UCSD-AML1 (cell line): ENCODE results near the gene ZNF614.
"Not testable (repeated sequence)": the region's sequence is repeated elsewhere in the genome, so short reads cannot be mapped to it uniquely, and the experiment has no call there.

Experiments
- DNase-seq: peaks from one replicate; lab custom pipeline; 2025; ENCODE audit not compliant: unreplicated experiment; lab: John Stamatoyannopoulos, UW

ZNF614 gene

GRCh38 chr19:52028027-52028779, at the start of gene ZNF614:
Gene ZNF614 (minus strand): TSS chr19:52028379. CDS start chr19:52025745, 2,634 bp downstream.
- peak; percentile 88 for DNase-seq

DNA sequence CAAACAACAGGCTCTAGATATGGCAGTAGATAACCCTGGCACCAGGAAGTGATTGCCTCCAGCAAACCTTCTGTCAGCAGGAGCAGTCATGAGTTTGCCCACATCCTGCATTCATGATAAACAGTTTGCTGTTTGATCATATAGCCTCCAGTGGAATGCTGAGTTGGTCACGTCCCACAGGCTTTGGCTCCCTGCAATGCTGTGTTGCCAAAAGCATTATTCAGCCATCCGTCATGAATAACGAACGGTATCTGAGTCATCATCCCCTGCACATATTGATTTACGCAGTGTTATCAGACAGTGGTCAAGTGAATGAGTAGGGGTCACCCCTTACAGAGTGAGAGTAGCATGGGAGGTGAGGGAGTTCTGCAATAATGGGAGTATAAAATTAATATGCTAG, 42.3 kb upstream of the ZNF614 start:
- DNase-seq, result no peak

GRCh38 chr19:52069653-52070052, 41.5 kb upstream of the ZNF614 start:
- DNase-seq, result no peak

DNA sequence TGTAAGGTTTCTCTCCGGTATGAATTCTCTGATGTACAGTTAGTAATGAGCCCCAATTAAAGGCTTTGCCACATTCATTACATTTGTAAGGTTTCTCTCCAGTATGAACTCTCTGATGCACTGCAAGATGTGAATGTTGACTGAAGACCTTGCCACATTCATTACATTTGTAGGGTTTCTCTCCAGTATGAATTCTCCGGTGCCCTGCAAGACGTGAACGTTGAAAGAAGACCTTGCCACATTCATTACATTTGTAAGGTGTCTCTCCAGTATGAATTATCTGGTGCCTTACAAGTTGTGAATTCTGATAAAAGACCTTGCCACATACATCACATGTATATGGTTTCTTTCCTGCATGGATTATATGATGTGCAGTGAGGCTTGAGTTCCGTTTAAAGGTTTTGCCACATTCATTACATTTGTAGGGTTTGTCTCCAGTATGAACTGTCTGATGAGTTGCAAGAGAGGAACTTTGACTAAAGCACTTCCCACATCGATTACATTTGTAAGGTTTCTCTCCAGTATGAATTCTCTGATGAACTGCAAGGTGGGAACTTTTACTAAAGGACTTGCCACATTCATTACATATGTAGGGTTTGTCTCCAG, 38.2 kb upstream of the ZNF614 start:
- DNase-seq, result no peak

- no peak for DNase-seq
These were observed 37.2 kb upstream of the ZNF614 start for GRCh38 chr19:52065399-52065798.

DNA sequence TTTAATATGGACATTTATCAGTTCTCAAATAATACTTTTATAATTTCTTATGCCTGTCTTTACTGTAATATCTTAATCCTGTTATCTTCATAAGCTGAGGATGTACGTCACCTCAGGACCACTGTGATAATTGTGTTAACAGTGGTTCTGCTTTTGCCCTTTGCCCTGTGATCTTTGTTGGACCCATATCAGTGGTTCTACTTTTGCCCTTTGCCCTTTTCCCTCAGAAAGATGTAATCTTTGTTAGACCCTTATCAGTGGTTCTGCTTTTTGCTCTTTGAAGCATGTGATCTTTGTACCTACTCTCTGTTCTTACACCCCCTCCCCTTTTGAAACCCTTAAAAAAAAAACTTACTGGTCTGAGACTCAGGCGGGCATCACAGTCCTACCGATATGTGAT, 28.3 kb upstream of the ZNF614 start:
- not testable (repeated sequence) for DNase-seq

DNA sequence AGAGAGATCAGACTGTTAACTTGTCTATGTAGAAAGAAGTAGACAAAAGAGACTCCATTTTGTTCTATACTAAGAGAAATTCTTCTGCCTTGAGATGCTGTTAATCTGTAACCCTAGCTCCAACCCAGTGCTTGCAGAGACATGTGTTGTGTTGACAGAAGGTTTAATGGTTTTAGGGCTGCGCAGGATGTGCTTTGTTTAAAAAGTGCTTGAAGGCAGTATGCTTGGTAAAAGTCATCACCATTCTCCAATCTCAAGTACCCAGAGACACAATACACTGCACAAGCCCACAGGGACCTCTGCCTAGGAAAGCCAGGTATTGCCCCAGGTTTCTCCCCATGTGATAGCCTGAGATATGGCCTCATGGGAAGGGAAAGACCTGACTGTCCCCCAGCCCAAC, 23.6 kb upstream of the ZNF614 start:
- DNase-seq, result not testable (repeated sequence)

- peak; percentile 95 for DNase-seq
These were observed 20.6 kb upstream of the ZNF614 start, which contains the start of gene ZNF432 for GRCh38 chr19:52048555-52049501. Gene ZNF432 (minus strand): TSS chr19:52048838. CDS start chr19:52046868, 1,970 bp downstream.

GRCh38 chr19:52039169-52039568, 11.0 kb upstream of the ZNF614 start:
- DNase-seq, result no peak

DNA sequence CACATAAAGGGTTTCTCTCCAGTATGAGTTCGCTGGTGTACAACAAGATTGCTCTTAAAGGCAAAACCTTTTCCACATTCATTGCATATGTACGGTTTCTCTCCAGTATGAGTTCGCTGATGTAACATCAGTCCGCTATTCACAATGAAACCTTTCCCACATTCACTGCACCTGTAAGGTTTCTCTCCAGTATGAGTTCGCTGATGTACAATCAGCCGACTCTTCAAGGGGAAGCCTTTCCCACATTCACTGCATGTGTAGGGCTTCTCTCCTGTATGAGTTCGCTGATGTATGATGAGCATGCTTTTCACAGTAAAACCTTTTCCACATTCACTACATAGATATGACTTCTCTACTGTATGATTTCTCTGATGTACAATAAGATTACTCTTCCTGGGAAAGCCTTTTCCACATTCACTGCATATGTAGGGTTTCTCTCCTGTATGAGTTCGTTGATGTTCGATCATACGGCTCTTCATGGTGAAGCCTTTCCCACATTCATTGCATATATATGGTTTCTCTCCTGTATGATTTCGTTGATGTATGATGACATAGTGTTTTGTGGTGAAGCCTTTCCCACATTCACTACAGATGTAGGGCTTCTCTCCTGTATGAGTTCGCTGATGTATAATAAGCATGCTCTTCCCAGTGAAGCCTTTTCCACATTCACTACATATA, 6.0 kb upstream of the ZNF614 start:
- DNase-seq, result no peak

DNA sequence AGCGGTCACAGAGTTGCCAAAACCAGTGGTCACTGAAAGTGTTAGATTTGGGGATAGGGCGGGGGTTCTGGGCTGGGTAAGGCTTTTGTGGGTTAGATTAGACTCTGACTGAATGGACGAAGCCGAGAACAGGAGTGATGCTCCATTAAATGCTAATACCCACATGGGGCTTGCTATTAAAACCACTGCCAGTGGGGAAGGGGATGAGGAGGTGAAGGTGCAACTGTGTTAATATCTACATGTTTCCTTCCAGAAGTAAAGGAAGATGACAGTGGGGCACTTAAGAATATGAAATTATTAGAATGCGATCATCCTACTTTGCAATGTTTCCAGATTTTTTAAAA, 573 bp upstream of the ZNF614 start:
- DNase-seq, result no peak

DNA sequence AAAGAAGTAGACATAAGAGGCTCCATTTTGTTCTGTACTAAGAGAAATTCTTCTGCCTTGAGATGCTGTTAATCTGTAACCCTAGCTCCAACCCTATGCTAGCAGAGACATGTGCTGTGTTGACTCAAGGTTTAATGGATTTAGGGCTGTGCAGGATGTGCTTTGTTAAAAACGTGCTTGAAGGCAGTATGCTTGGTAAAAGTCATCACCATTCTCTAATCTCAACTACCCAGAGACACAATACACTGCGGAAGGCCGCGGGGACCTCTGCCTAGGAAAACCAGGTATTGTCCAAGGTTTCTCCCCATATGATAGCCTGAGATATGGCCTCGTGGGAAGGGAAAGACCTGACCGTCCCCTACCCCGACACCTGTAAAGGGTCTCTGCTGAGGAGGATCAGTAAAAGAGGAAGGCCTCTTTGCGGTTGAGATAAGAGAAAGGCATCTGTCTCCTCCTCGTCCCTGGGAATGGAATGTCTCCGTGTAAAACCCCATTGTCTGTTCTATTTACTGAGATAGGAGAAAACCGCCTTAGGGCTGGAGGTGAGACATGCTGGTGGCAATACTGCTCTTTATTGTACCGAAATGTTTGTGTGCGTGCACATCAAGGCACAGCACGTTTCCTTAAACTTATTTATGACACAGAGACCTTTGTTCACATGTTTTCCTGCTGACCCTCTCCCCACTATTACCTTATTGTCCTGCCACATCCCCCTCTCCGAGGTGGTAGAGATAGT, 1.8 kb downstream of the ZNF614 start:
- not testable (repeated sequence) for DNase-seq

DNA sequence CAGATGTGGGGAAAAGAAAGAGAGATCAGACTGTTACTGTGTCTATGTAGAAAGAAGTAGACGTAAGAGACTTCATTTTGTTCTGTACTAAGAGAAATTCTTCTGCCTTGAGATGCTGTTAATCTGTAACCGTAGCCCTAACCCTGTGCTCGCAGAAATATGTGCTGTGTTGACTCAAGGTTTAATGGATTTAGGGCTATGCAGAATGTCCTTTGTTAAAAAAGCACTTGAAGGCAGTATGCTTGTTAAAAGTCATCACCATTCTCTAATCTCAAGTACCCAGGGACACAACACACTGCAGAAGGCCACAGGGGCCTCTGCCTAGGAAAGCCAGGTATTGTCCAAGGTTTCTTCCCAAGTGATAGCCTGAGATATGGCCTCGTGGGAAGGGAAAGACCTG, 3.7 kb downstream of the ZNF614 start:
- not testable (repeated sequence) for DNase-seq

DNA sequence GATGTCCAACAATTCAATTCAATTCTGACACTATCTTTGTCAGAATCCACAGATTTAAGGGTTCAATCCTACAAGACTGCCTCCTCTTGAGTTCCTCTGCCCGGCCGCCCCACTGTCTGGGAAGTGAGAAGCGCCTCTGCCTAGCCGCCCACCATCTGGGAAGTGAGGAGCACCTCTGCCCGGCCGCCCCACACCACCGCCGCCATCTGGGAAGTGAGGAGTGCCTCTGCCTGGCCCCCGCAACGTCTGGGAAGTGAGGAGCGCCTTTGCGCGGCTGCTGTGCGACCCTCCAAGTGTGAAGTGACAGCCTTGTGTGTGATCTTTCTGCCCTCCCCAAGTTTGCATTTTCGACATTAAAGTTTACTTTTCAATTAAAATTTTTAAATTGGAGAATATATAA, 6.0 kb downstream of the ZNF614 start:
- DNase-seq, result no peak

DNA sequence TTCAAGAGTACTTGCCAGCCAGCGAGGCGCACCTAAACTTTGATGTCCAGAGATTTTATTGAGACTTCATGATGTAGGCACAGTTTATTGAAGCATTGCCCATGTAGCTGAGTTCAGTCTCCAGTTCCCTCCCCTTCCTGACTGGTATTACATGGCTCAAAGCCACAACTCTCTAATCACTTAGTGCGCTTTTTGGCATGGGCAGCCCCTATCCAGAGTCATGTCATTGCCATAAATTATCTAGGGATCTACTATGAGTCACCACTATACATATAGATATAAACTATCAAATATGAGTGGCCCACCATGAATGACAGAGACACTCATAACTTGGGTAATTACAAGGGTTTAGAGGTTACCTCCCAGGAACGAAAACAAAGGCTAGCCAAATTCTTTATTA, 7.7 kb downstream of the ZNF614 start:
- DNase-seq, result no peak

GRCh38 chr19:52010674-52011073, 17.5 kb downstream of the ZNF614 start:
- no peak for DNase-seq

GRCh38 chr19:52007806-52008557, 20.2 kb downstream of the ZNF614 start, which contains the start of gene ZNF615:
Gene ZNF615 (minus strand): TSS chr19:52008211. CDS start chr19:52003711, 4,500 bp downstream.
- peak; percentile 84 for DNase-seq

GRCh38 chr19:52007451-52007805, 20.8 kb downstream of the ZNF614 start:
- DNase-seq, result no peak

GRCh38 chr19:51994048-51994644, 34.0 kb downstream of the ZNF614 start:
- no peak for DNase-seq
